H9 (cell line): ENCODE measurements around the gene HAGHL. TPM values are rescaled to one million over a fixed set of nuclear protein-coding genes. Genes with fewer than 3 reads are reported as not detected.

ENCODE experiments used
- DNase-seq: peaks from one replicate; pipeline ENCODE4 v3.0.0-alpha.2; 2017
- H2AFZ ChIP-seq: one replicate; pipeline ENCODE4 v1.6.1; 2013; ENCODE audit warnings: mild to moderate bottlenecking, low read length, control low read depth, moderate library complexity
- H2AK5ac ChIP-seq: 2 replicates; pipeline ENCODE4 v1.6.1; 2013; ENCODE audit warnings: low read length, control low read depth, mixed read lengths; ENCODE audit not compliant: insufficient read length
- H2BK120ac ChIP-seq: one replicate; pipeline ENCODE4 v1.6.1; 2013; ENCODE audit warnings: low read depth, mild to moderate bottlenecking, low read length, control low read depth, inconsistent platforms; ENCODE audit not compliant: poor library complexity, severe bottlenecking
- H2BK12ac ChIP-seq: 2 replicates; pipeline ENCODE4 v1.6.1; 2013; ENCODE audit warnings: low read length, control low read depth, mixed read lengths, low read depth; ENCODE audit not compliant: insufficient read length
- H2BK15ac ChIP-seq: 2 replicates; pipeline ENCODE4 v1.6.1; 2013; ENCODE audit warnings: low read depth, low read length, control low read depth
- H2BK20ac ChIP-seq: one replicate; pipeline ENCODE4 v1.6.1; 2013; ENCODE audit warnings: low read depth, mild to moderate bottlenecking, low read length, control low read depth, inconsistent platforms; ENCODE audit not compliant: poor library complexity, severe bottlenecking
- H2BK5ac ChIP-seq: 2 replicates; pipeline ENCODE4 v1.6.1; 2013; ENCODE audit warnings: low read length, control low read depth, mixed read lengths; ENCODE audit not compliant: insufficient read length
- H3K14ac ChIP-seq: 2 replicates; pipeline ENCODE4 v1.6.1; 2013; ENCODE audit warnings: low read length, control low read depth; ENCODE audit not compliant: insufficient read depth
- H3K18ac ChIP-seq: 2 replicates; pipeline ENCODE4 v1.6.1; 2013; ENCODE audit warnings: low read depth, mild to moderate bottlenecking, mixed read lengths, low read length, control low read depth; ENCODE audit not compliant: insufficient read length
- H3K23ac ChIP-seq: 2 replicates; pipeline ENCODE4 v1.6.1; 2013; ENCODE audit warnings: low read length, control low read depth, mixed read lengths, low read depth; ENCODE audit not compliant: insufficient read length
- H3K23me2 ChIP-seq: 2 replicates; pipeline ENCODE4 v1.6.1; 2013; ENCODE audit warnings: low read depth, mild to moderate bottlenecking, mixed read lengths, low read length, control low read depth; ENCODE audit not compliant: insufficient read length, poor library complexity, severe bottlenecking
- H3K27ac ChIP-seq: 2 replicates; pipeline ENCODE4 v1.5.1; 2013; ENCODE audit warnings: low read length, control low read depth, mixed read lengths, low read depth; ENCODE audit not compliant: insufficient read length
- H3K27me3 ChIP-seq: 2 replicates; pipeline ENCODE4 v1.6.1; 2013; ENCODE audit warnings: low read length, control low read depth, inconsistent platforms; ENCODE audit not compliant: insufficient read depth
- H3K4ac ChIP-seq: 2 replicates; pipeline ENCODE4 v1.6.1; 2013; ENCODE audit warnings: low read depth, mild to moderate bottlenecking, control low read depth, inconsistent platforms, low read length, moderate library complexity
- H3K4me1 ChIP-seq: 2 replicates; pipeline ENCODE4 v1.6.1; 2013; ENCODE audit warnings: low read length, control low read depth, inconsistent platforms; ENCODE audit not compliant: insufficient read depth
- H3K4me2 ChIP-seq: 2 replicates; pipeline ENCODE4 v1.6.1; 2013; ENCODE audit warnings: low read length, control low read depth, mixed read lengths; ENCODE audit not compliant: insufficient read length, insufficient read depth
- H3K56ac ChIP-seq: 2 replicates; pipeline ENCODE4 v1.6.1; 2013; ENCODE audit warnings: low read depth, mild to moderate bottlenecking, mixed read lengths, low read length, control low read depth; ENCODE audit not compliant: insufficient read length
- H3K79me1 ChIP-seq: 2 replicates; pipeline ENCODE4 v1.6.1; 2013; ENCODE audit warnings: low read depth, mild to moderate bottlenecking, moderate library complexity, low read length, control low read depth, inconsistent platforms; ENCODE audit not compliant: insufficient read depth, poor library complexity, severe bottlenecking
- H3K79me2 ChIP-seq: 2 replicates; pipeline ENCODE4 v1.6.1; 2013; ENCODE audit warnings: low read length, control low read depth, inconsistent platforms; ENCODE audit not compliant: insufficient read depth
- H3K9ac ChIP-seq: 2 replicates; pipeline ENCODE4 v1.6.1; 2013; ENCODE audit warnings: low read length, control low read depth, mixed read lengths; ENCODE audit not compliant: insufficient read length; ENCODE audit errors: extremely low read depth
- H3K9me3 ChIP-seq: one replicate; pipeline ENCODE4 v1.6.1; 2013; ENCODE audit warnings: low read depth, low read length, inconsistent platforms; ENCODE audit not compliant: control insufficient read depth
- H3T11ph ChIP-seq: one replicate; pipeline ENCODE4 v1.6.1; 2013; ENCODE audit warnings: mild to moderate bottlenecking, low read length, control low read depth, inconsistent platforms
- H4K20me1 ChIP-seq: one replicate; pipeline ENCODE4 v1.6.1; 2013; ENCODE audit not compliant: control insufficient read depth, insufficient read length, insufficient read depth
- H4K5ac ChIP-seq: 2 replicates; pipeline ENCODE4 v1.6.1; 2013; ENCODE audit warnings: low read depth, mild to moderate bottlenecking, mixed read lengths, low read length, control low read depth; ENCODE audit not compliant: insufficient read length
- H4K8ac ChIP-seq: replicated peaks from 2 replicates; pipeline ENCODE4 v1.6.1; 2013; ENCODE audit warnings: low read length, control low read depth, mixed read lengths, low read depth; ENCODE audit not compliant: insufficient read length
- H4K91ac ChIP-seq: 2 replicates; pipeline ENCODE4 v1.6.1; 2013; ENCODE audit warnings: low read depth, mild to moderate bottlenecking, moderate library complexity, mixed read lengths, low read length, control low read depth; ENCODE audit not compliant: insufficient read length
- H3K27ac Mint-ChIP-seq, 3 experiments: 2 replicates in 2 of 3; 3 replicates in 1 of 3; pipeline ENCODE4 v1.8.0; 2020 to 2021; ENCODE audit warnings: mixed read lengths in 3 of 3, mild to moderate bottlenecking in 1 of 3, moderate library complexity in 1 of 3
- H3K27me3 Mint-ChIP-seq: 2 replicates; pipeline ENCODE4 v1.8.0; 2021; ENCODE audit warnings: low read depth, mild to moderate bottlenecking, moderate library complexity, mixed read lengths
- H3K36me3 Mint-ChIP-seq, 3 experiments: 2 replicates in 2 of 3; 3 replicates in 1 of 3; pipeline ENCODE4 v1.8.0; 2020 to 2021; ENCODE audit warnings: low read depth in 3 of 3, mixed read lengths in 3 of 3; ENCODE audit not compliant: insufficient read depth in 1 of 3
- H3K4me1 Mint-ChIP-seq, 2 experiments: 2 replicates each; pipeline ENCODE4 v1.8.0; 2020; ENCODE audit warnings: mixed read lengths in 2 of 2
- H3K4me3 Mint-ChIP-seq, 2 experiments: 2 replicates in 1 of 2; 3 replicates in 1 of 2; pipeline ENCODE4 v1.8.0; 2020 to 2021; ENCODE audit warnings: mild to moderate bottlenecking in 2 of 2, mixed read lengths in 2 of 2, moderate library complexity in 1 of 2
- H3K9me3 Mint-ChIP-seq, 2 experiments: 2 replicates in 1 of 2; 3 replicates in 1 of 2; pipeline ENCODE4 v1.8.0; 2020; ENCODE audit warnings: mild to moderate bottlenecking in 2 of 2, mixed read lengths in 2 of 2, moderate library complexity in 1 of 2
- CTCF ChIP-seq: fragments of 200-600 bp; sonication (generic); conservative IDR thresholded peaks from 3 replicates; pipeline ENCODE4 v1.8.0; 2021; ENCODE audit warnings: antibody characterized with exemption, mild to moderate bottlenecking
- WGBS: extraction: QIAGEN DNeasy Blood & Tissue Kit; methylation state at CpG from one replicate; pipeline ENCODE4 v1.1.7; 2013; ENCODE audit warnings: missing lambda C conversion rate, low lambda C conversion rate, mixed read lengths; ENCODE audit not compliant: insufficient read length; ENCODE audit errors: extremely low coverage; 5-methylcytosine and 5-hydroxymethylcytosine counted together
- total RNA-seq: library from RNA; stranded (reverse); gene quantifications from 2 replicates; pipeline ENCODE4 v1.2.1, GENCODE V29; 2021

Gene HAGHL
- total RNA-seq, 1 experiment from 2014 or later = 25.2 TPM

GRCh38 chr16:728131-728889 is 1.4 kb downstream of the HAGHL start:
- Histone ChIP-seq H4K8ac (no peak overlapping the region), H2BK15ac (no peak overlapping the region), H3K4me1 (no peaks in the 10 kb centered on the region), H3K27me3 (no peaks in the 10 kb centered on the region), H3K4me2 (peak overlapping the region; percentile 87), H3K56ac (no peak overlapping the region), H4K91ac (no peak overlapping the region), H3K14ac (no peak overlapping the region), H2BK5ac (no peak overlapping the region), H3K79me2 (no peaks in the 10 kb centered on the region), H3K9ac (peak overlapping the region; percentile 40), H3K9me3 (no peaks in the 10 kb centered on the region), H2AFZ (no peak overlapping the region), H3K23ac (no peak overlapping the region), H3K4ac (no peak overlapping the region), H2BK20ac (no peak overlapping the region), H4K20me1 (no peaks in the 10 kb centered on the region), H3K79me1 (no peaks in the 10 kb centered on the region), H4K5ac (no peak overlapping the region), H2AK5ac (no peak overlapping the region), H2BK120ac (no peak overlapping the region), H3K18ac (no peak overlapping the region), H2BK12ac (no peak overlapping the region), H3T11ph (no peak overlapping the region), H3K27ac (no peak overlapping the region), H3K23me2 (peaks cover 11% of the 10 kb centered on the region)
- DNase-seq = peak; percentile 87
- no peak for TF ChIP-seq CTCF
- peaks cover 0 to 8% (median 0%) of the 10 kb centered on the region in 3 experiments; a peak in 2 of 7 replicates for H3K36me3 Mint-ChIP-seq
- no CpG with 5 or more reads among the region's 80 CpGs for WGBS
- no peak overlapping the region for H3K27ac Mint-ChIP-seq
- H3K4me1 Mint-ChIP-seq = no peaks in the 10 kb centered on the region
- no peaks in the 10 kb centered on the region for H3K9me3 Mint-ChIP-seq
- H3K27me3 Mint-ChIP-seq = peaks cover 12% of the 10 kb centered on the region
- H3K4me3 Mint-ChIP-seq = peak overlapping the region; percentile 61 to 79
